AG04449 (cell line): Measurements from ENCODE around the gene DOCK2.

ENCODE experiments used
- CTCF ChIA-PET: fragments of 350-600 bp; formaldehyde crosslinking; extraction: SDS; loops from one replicate; lab custom pipeline; 2021; ENCODE audit warnings: antibody characterized with exemption; lab: Yijun Ruan, JAX
- POLR2A ChIA-PET: fragments of 400-600, 350-600 bp; formaldehyde crosslinking; extraction: SDS; loops from one replicate; lab custom pipeline; 2020; ENCODE audit warnings: antibody characterized with exemption, inconsistent platforms; lab: Yijun Ruan, JAX
- DNase-seq: peaks from one replicate; pipeline ENCODE4 v3.0.0-alpha.2; 2010; ENCODE audit warnings: low read depth, low spot score
- H3K4me3 ChIP-seq: 2 replicates; pipeline ENCODE4 v1.5.1; 2011; ENCODE audit warnings: low read depth, mild to moderate bottlenecking, control low read depth, low read length
- CTCF ChIP-seq: IDR thresholded peaks from one replicate; pipeline ENCODE4 v1.5.1; 2011; ENCODE audit warnings: mild to moderate bottlenecking, moderate library complexity, low read length, control low read depth, inconsistent platforms; ENCODE audit not compliant: insufficient read depth; ENCODE audit errors: missing control alignments

Gene DOCK2

GRCh38 chr5:169913479-169913878 is 276.4 kb downstream of the DOCK2 start:
- no peak overlapping the region for H3K4me3 ChIP-seq
- no peak for DNase-seq
- ChIA-PET CTCF (interaction anchor here (0.9 to 1.5 kb wide), 5 partner anchors 9 to 67 kb away, joined by 3 to 6 read pairs (median 4); partner anchors contain the start of gene INSYN2B), POLR2A (no interaction called here)
- TF ChIP-seq CTCF, result no peak

GRCh38 chr5:169914766-169915165 is 277.7 kb downstream of the DOCK2 start:
- POLR2A ChIA-PET, result no interaction called here
- no peak overlapping the region for H3K4me3 ChIP-seq
- no peak for TF ChIP-seq CTCF
- CTCF ChIA-PET, result no interaction called here
- no peak for DNase-seq

GRCh38 chr5:169917500-169917899 is 280.4 kb downstream of the DOCK2 start:
- TF ChIP-seq CTCF, result no peak
- H3K4me3 ChIP-seq, result no peak overlapping the region
- ChIA-PET POLR2A (no interaction called here), CTCF (no interaction called here)
- DNase-seq, result no peak

GRCh38 chr5:169918228-169918627 is 281.2 kb downstream of the DOCK2 start:
- H3K4me3 ChIP-seq, result no peak overlapping the region
- DNase-seq, result no peak
- ChIA-PET CTCF (interaction anchor here (2.3 kb wide), 1 partner anchor 217 kb away, joined by 5 read pairs; no protein-coding TSS in a partner anchor), POLR2A (no interaction called here)
- TF ChIP-seq CTCF, result no peak

GRCh38 chr5:169920474-169920873 is 283.4 kb downstream of the DOCK2 start:
- POLR2A ChIA-PET, result no interaction called here
- no peak for TF ChIP-seq CTCF
- CTCF ChIA-PET, result interaction anchor here (2.3 to 2.9 kb wide), 2 partner anchors 60 to 219 kb away, joined by 5 to 11 read pairs; partner anchors contain the start of gene INSYN2B
- no peak for DNase-seq
- no peak overlapping the region for H3K4me3 ChIP-seq

GRCh38 chr5:169921384-169921783 is 284.3 kb downstream of the DOCK2 start:
- CTCF ChIA-PET, result interaction anchor here (0.6 to 2.9 kb wide), 3 partner anchors 14 to 59 kb away, joined by 3 to 11 read pairs (median 3); partner anchors contain the start of gene INSYN2B
- POLR2A ChIA-PET, result no interaction called here
- no peak overlapping the region for H3K4me3 ChIP-seq
- no peak for DNase-seq
- TF ChIP-seq CTCF, result no peak
